ENCODE data around the gene SLC5A5.
"Not testable (repeated sequence)": the region's sequence is repeated elsewhere in the genome, so short reads cannot be mapped to it uniquely, and the experiment has no call there.

Gene SLC5A5

GRCh38 chr19:17871032-17871877 lies 490 bp upstream of the SLC5A5 start:
- no peak for DNase-seq (ENCODE audit: low read depth in 3 of 3)

- peak in 1 of 3 experiments; percentile 34 for DNase-seq (ENCODE audit: low read depth in 3 of 3)
These were observed 681 bp downstream of the SLC5A5 start for GRCh38 chr19:17872251-17873001.

- DNase-seq (ENCODE audit: low read depth in 3 of 3): peak in 2 of 3 experiments; percentile 56 to 59
These were observed 2.3 kb downstream of the SLC5A5 start for GRCh38 chr19:17873786-17874757.

- DNase-seq (ENCODE audit: low read depth in 3 of 3): no peak
These were observed 3.0 kb downstream of the SLC5A5 start for GRCh38 chr19:17874758-17875135.

GRCh38 chr19:17877696-17878095 lies 6.0 kb downstream of the SLC5A5 start:
- no peak for DNase-seq (ENCODE audit: low read depth in 3 of 3)

- DNase-seq (ENCODE audit: low read depth in 3 of 3): no peak
These were observed 7.7 kb downstream of the SLC5A5 start for GRCh38 chr19:17879466-17879865.

- no peak for DNase-seq (ENCODE audit: low read depth in 3 of 3)
These were observed 10.0 kb downstream of the SLC5A5 start for GRCh38 chr19:17881701-17882100.

- no peak for DNase-seq (ENCODE audit: low read depth in 3 of 3)
These were observed 12.1 kb downstream of the SLC5A5 start for GRCh38 chr19:17883627-17884410.

GRCh38 chr19:17886515-17886914 lies 14.8 kb downstream of the SLC5A5 start:
- no peak for DNase-seq (ENCODE audit: low read depth in 3 of 3)

GRCh38 chr19:17887221-17887620 lies 15.5 kb downstream of the SLC5A5 start:
- not testable (repeated sequence) for DNase-seq (ENCODE audit: low read depth in 3 of 3)

- no peak for DNase-seq (ENCODE audit: low read depth in 3 of 3)
These were observed 16.5 kb downstream of the SLC5A5 start for GRCh38 chr19:17888260-17888659.

GRCh38 chr19:17889609-17890214 lies 18.0 kb downstream of the SLC5A5 start:
- DNase-seq (ENCODE audit: low read depth in 3 of 3): no peak

- no peak for DNase-seq (ENCODE audit: low read depth in 3 of 3)
These were observed 22.0 kb downstream of the SLC5A5 start for GRCh38 chr19:17893766-17894165.

- DNase-seq (ENCODE audit: low read depth in 3 of 3): no peak
These were observed 31.0 kb downstream of the SLC5A5 start for GRCh38 chr19:17902701-17903100.

GRCh38 chr19:17908244-17908643 lies 36.5 kb downstream of the SLC5A5 start:
- DNase-seq (ENCODE audit: low read depth in 3 of 3): no peak

GRCh38 chr19:17909003-17909732 lies 37.4 kb downstream of the SLC5A5 start:
- DNase-seq (ENCODE audit: low read depth in 3 of 3): no peak

- no peak for DNase-seq (ENCODE audit: low read depth in 3 of 3)
These were observed 39.1 kb downstream of the SLC5A5 start for GRCh38 chr19:17910791-17911360.

GRCh38 chr19:17915940-17916593 lies 44.3 kb downstream of the SLC5A5 start:
- DNase-seq (ENCODE audit: low read depth in 3 of 3): no peak

- not testable (repeated sequence) for DNase-seq (ENCODE audit: low read depth in 3 of 3)
These were observed 46.4 kb downstream of the SLC5A5 start for GRCh38 chr19:17918151-17918550.
